Lung microvascular endothelial cell (primary cell): Measurements from ENCODE around the gene SAXO2. TPM values are rescaled to one million over a fixed set of nuclear protein-coding genes. Genes with fewer than 3 reads are reported as not detected.
"Not testable (repeated sequence)": the region's sequence is repeated elsewhere in the genome, so short reads cannot be mapped to it uniquely, and the experiment has no call there.

Experiments used
- DNase-seq, 2 donors: peaks; one replicate each; pipeline versions ENCODE4 v3.0.0 to v3.0.0-alpha.2; 2010; ENCODE audit warnings: low read depth in 2 of 2
- total RNA-seq: library from RNA; depleted of rRNA; stranded (reverse); fragments of >200 nt; gene quantifications from 2 replicates; pipeline ENCODE4 v1.2.1, GENCODE V29; 2014

Gene SAXO2, protein sequence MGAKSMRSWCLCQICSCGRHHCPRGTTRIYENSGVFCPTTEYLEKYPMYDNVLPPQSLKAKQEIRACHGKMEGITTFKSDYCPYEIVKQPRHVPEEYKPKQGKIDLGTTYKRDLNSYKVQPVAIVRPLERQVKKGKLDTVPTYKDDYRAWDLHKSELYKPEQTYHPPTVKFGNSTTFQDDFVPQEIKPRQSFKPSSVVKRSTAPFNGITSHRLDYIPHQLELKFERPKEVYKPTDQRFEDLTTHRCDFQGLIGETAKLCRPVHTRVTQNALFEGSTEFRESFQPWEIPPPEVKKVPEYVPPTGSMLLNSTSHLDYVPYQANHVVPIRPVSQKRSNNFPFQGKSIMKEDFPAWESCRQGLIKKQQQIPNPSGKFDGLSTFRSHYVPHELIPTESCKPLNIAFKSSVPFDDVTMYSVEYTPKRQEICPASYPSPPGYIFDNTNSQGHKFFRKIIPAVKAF
- under 0.01 and 0.22 TPM in 2 replicates for total RNA-seq

- DNase-seq = peak; percentile 78 to 90
These were observed at the start of gene SAXO2, which contains the start of gene EFL1 for GRCh38 chr15:82262422-82263026. TSS of gene SAXO2 (plus strand) at chr15:82262818. CDS start at chr15:82262880, 62 bp downstream. TSS of gene EFL1 (minus strand) at chr15:82262734. CDS start at chr15:82261778, 956 bp downstream.

DNA sequence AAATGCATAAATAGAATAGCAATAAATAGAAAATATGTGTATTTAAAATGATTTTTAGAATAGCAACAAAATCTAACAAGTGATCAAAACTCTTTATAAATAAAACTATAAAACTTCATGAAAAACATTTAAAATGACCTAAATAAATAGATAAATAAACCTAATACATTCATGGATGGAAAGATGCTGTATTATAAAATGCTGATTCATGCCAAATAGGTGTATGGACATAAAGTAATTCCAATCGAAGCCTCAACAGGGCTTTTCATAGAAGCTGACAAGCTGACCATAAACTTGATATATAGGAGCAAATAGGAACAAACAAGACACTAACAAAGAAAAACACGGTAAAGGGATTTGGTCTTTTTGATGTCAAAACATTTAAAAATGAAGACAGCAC lies 46.5 kb upstream of the SAXO2 start:
- DNase-seq = not testable (repeated sequence)

GRCh38 chr15:82221535-82221934 lies 41.1 kb upstream of the SAXO2 start:
- DNase-seq = peak; percentile 56 to 71

DNA sequence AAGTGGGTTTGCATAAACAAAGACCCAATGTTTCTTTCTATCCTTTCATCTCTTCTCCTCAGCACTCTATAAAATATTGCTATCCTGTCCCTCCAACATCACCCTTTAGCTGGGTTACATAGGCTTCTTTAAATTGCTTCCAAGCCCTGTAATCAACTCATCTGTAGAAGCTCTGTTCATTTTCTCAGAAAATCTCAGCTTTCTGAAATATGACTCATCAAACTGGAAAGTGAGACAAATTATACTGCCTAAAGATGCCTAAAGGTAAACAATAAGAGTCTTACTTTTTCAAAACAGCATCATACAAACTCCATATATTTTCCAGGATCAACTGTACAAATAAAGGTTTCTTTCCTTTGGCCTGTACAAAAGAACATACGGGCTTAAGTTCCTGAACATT lies 33.9 kb upstream of the SAXO2 start:
- no peak for DNase-seq

DNA sequence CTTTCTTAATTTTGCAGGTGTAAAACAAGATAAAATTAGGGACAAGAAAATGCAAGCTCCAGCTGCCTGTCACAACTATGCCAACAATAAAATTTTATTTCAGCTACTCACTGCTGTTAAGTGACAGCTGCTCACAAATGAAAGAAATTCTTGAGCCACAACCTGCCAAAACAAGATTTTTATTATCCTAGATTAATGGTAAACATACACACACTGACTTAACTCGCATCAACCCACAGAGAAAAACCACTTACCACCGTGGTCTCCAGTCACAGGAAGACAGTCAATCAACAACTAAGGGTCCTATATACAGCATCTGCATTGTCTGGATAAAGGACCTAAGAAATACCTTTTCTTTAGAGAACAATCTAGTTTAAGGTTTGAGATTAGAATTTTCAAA lies 31.4 kb upstream of the SAXO2 start:
- no peak for DNase-seq

DNA sequence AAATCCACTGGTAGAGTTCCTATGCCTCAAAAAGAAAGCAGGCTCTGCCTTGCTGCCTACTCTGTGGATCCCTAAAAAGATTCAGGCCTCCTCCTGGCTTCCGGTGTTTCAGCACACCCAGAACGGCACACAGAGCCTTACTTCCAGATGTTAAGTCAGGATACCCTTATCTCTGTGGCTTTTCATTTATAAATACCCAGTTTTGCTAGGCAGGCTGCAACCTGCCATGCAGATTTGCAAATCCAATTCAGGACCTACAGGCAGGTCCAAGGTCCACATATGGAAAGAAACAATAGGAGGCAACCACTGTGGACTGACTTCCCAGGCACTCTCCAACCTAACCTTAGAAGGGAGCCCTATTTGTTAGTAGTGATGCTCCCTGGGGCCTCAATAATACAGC lies 30.8 kb upstream of the SAXO2 start:
- DNase-seq = no peak

DNA sequence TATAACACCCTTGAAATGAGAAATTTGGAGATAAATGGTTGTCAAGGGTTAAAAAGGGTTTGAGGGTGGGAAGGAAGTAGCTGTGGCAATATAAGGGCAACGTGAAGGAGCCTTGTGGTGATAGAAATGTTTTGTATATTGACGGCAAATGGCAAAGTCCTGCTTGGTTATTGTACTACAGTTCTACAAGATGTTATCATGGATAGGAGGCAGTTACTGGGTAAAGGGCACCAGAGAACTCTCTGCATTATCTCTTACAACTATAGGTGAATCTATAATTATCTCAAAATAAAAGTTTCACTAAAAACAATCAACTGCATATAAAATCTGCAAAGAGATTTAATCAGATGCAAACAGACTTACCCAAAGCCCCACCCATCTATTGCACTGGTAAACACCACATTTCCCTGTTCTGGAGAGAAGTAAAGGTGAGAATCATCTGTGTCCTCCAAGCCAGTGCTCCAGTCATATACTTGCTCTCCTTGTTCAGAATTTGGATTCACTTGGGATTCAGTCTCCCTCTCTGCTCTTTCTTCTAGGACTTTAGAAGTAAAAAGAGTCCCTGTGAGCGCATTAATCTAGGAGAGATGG lies 24.6 kb upstream of the SAXO2 start:
- DNase-seq = not testable (repeated sequence)

GRCh38 chr15:82239685-82240391 lies 22.8 kb upstream of the SAXO2 start:
- DNase-seq = no peak

DNA sequence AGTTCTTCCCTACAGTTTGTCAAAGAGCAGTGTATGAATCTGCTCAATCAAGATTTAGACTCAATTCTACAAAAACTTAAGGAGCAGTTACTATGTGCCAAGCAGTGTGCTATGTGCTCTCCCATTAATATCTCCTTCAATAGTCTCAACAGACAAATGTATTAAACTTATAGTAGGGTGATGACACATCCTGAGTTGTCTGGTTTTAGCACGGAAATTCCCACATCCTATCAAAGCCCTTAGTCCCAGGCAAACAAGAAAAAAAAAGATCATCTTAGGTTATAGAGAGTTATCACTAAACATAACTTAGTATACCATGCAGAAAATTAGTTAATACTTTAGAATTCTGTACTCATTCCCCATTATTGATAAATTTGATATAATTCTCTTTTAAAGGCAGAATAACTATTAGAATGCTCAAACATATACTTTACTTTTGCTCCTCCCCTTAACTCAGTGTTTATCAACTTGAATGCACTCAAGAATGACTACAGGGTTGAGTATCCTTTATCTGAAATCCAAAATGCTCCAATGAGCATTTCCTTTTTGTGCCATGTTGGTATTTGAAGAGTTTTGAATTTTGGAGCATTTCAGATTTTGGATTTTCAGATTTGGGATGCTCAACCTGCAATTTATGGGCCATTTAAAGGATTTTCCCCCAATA lies 20.6 kb upstream of the SAXO2 start:
- DNase-seq = peak in 1 of 2 donors; percentile 74

DNA sequence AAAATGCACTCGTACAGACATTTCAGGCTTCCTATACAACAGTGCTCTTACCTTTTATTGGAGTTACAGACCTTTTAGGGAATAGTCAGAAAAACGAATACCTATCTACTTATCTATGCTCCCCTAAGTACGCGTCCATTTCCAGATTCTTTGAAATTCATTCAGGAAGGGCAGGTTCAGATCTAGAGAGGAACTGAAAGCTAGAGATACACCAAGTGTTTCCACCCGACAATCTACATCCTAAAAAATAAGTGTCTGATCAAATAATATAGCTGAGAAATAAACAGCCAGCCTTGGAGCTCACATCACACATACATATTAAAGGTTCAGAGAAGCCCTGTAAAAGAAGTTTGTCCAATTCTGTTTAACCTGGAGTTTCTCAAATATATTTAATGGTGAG lies 19.0 kb upstream of the SAXO2 start:
- DNase-seq = not testable (repeated sequence)

DNA sequence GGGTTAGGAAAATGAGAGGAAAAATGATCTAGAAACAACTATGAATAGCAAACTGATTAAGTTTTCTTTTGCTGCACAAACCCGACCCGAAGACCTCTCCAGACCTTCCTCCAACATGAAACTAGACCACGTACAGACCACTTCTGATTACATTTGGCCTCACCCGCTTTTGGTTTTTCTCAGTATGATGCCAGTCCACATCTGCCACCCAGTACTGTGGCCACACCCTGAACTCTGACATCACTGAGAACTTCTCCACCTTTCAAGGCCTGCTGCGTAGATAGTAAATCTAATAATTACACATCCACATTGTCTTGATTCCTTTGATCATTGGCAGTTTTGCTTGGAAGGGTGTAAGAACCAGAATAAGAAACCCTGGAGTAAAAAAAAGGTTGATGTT lies 16.7 kb upstream of the SAXO2 start:
- not testable (repeated sequence) for DNase-seq

DNA sequence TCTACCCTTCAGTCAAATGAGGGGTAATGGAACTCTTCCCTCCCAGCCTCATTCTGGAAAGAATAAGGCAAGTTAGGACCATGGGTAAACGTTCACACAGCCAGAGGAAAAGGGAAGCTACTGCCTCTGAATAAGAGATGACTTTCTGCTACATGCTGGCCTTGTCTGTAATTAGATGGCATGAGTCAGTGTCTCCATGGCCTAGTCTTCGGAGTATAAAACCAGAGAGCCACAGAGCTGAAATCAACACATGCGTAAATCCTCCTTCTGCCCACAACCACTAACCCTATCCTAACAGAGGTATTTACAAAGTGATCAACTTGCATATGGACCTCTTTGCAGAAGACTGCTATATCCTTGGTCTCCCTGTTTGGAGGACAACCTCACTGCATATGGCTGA lies 14.4 kb upstream of the SAXO2 start:
- DNase-seq = not testable (repeated sequence)

- peak; percentile 45 to 68 for DNase-seq
These were observed 824 bp upstream of the SAXO2 start for GRCh38 chr15:82261566-82262421.

DNA sequence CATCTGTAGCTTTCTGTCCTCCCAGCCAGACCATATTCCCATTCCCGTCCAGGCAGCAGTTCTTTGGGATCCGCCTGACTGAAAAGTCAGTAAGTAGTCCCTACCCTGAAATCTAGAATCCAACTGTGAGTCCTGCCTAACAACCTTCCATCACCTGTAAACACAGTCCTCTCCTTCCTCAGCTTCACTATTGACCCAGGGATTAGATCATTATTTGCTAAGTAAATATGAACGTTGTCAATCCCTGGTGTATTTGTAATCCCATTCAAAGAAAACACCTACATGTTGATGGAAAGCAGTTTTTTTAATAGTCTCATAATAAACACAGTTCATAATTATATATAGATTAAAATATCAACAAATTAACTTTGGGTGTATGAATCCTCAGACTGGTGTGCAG lies 732 bp downstream of the SAXO2 start:
- no peak for DNase-seq

DNA sequence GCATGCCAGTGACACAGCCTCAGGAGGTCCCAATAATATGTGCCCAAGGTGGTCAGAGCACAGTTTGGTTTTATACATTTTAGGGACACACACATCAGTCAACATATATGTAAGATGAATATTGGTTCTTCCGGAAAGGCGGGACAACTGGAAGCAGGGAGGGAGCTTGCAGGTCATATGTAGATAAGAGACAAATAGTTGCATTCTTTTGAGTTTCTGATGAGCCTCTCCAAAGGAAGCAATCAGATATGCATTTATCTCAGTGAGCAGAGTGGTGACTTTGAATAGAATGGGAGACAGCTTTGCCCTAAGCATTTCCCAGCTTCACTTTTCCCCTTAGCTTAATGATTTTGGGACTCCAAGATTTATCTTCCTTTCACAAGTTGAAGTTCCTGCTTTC lies 4.5 kb downstream of the SAXO2 start:
- not testable (repeated sequence) for DNase-seq

GRCh38 chr15:82268454-82268853 lies 5.8 kb downstream of the SAXO2 start:
- peak in 1 of 2 donors; percentile 4 for DNase-seq

DNA sequence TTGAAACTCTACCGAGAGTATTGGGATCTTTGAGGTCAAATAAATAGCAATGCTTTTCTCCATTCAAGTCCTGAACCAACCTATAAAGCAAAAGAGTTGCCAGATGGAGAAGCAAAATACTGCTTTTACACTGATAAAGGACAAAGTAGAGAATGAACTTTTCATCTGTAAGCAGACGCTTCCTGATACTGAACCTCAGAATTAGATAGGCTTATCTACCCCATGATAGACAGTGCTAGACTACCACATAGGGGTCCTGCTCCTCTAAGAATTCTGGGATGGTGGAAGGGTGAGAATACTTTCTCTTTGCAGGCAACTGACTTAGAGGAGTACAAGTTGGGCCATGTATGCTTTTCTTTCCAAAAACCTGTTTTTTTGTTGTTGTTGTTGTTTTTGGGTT lies 9.5 kb downstream of the SAXO2 start:
- no peak for DNase-seq

DNA sequence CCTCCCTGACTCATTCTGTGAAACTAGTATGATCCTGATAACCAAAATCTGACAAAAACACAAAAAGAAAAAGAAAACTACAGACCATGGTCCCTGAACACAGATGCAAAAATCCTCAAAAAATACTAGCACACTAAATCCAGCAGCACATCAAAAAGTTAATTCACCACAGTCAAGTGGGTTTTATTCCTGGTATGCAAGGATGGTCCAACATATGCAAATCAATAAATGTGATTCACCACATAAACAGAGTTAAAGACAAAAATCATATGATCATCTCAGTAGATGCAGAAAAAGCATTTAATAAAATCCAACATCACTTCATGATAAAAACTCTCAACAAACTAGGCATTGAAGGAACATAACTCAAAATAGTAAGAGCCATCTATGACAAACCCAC lies 12.8 kb downstream of the SAXO2 start:
- DNase-seq = no peak

GRCh38 chr15:82281276-82281675 lies 18.7 kb downstream of the SAXO2 start:
- not testable (repeated sequence) for DNase-seq

DNA sequence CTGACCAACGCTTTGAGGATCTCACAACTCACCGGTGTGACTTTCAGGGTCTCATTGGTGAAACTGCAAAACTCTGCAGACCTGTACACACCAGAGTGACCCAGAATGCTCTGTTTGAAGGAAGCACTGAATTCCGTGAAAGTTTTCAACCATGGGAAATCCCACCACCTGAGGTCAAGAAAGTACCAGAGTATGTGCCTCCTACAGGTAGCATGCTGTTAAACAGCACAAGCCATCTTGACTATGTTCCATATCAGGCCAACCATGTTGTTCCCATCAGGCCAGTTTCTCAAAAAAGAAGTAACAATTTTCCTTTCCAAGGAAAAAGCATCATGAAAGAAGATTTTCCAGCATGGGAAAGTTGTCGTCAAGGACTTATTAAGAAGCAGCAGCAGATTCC lies 19.8 kb downstream of the SAXO2 start:
- not testable (repeated sequence) for DNase-seq
